DOHH2 (cell line): Measurements from ENCODE around the gene ARID1A.

ENCODE experiments used
- H3F3A ChIP-seq: fragments of 200-600 bp; sonication (generic), shearing (Covaris generic); 2 replicates; pipeline ENCODE4 v1.6.0; 2016; ENCODE audit warnings: antibody characterized with exemption, mild to moderate bottlenecking; ENCODE audit not compliant: control insufficient read depth, insufficient read depth
- H3K27ac ChIP-seq: fragments of 200-600 bp; sonication (generic); 2 replicates; pipeline ENCODE4 v1.5.1; 2014; ENCODE audit warnings: low read depth, mild to moderate bottlenecking, low read length, moderate library complexity
- H3K27me3 ChIP-seq: fragments of 200-600 bp; sonication (generic); 2 replicates; pipeline ENCODE4 v1.6.1; 2014; ENCODE audit warnings: mild to moderate bottlenecking, low read length, mixed read lengths; ENCODE audit not compliant: control insufficient read depth
- H3K36me3 ChIP-seq: fragments of 200-600 bp; sonication (generic); 2 replicates; pipeline ENCODE4 v1.6.1; 2014; ENCODE audit warnings: mild to moderate bottlenecking, low read length, moderate library complexity, mixed read lengths; ENCODE audit not compliant: control insufficient read depth
- H3K4me1 ChIP-seq: fragments of 200-600 bp; sonication (generic); 2 replicates; pipeline ENCODE4 v1.6.1; 2014; ENCODE audit warnings: mild to moderate bottlenecking, low read length, mixed read lengths; ENCODE audit not compliant: control insufficient read depth
- H3K4me2 ChIP-seq: fragments of 200-600 bp; sonication (generic); 2 replicates; pipeline ENCODE4 v1.6.0; 2014; ENCODE audit warnings: mild to moderate bottlenecking, low read length, moderate library complexity
- H3K4me3 ChIP-seq: fragments of 200-600 bp; sonication (generic); 2 replicates; pipeline ENCODE4 v1.5.1; 2014; ENCODE audit warnings: mild to moderate bottlenecking, low read length, mixed read lengths
- H3K79me2 ChIP-seq: fragments of 200-600 bp; sonication (generic); 2 replicates; pipeline ENCODE4 v1.6.1; 2014; ENCODE audit warnings: mild to moderate bottlenecking, low read length, mixed read lengths; ENCODE audit not compliant: control insufficient read depth
- H3K9me2 ChIP-seq: fragments of 200-600 bp; sonication (generic); replicated peaks from 2 replicates; pipeline ENCODE4 v1.6.1; 2014; ENCODE audit warnings: mild to moderate bottlenecking, low read length, mixed read lengths; ENCODE audit not compliant: control insufficient read depth
- H3K9me3 ChIP-seq: fragments of 200-600 bp; sonication (generic); 2 replicates; pipeline ENCODE4 v1.6.1; 2014; ENCODE audit warnings: antibody characterized with exemption, low read length, mixed read lengths; ENCODE audit not compliant: control insufficient read depth, insufficient read depth
- H4K20me1 ChIP-seq: fragments of 200-600 bp; sonication (generic); 2 replicates; pipeline ENCODE4 v1.6.0; 2014; ENCODE audit warnings: low read depth, mild to moderate bottlenecking, antibody characterized with exemption, low read length, moderate library complexity; ENCODE audit not compliant: control insufficient read depth, insufficient read depth
- CTCF ChIP-seq: fragments of 200-600 bp; sonication (generic); IDR thresholded peaks from one replicate; pipeline ENCODE4 v1.5.1; 2014; ENCODE audit warnings: antibody characterized with exemption, mild to moderate bottlenecking, low read depth, low read length; ENCODE audit not compliant: poor library complexity, severe bottlenecking
- EZH2phosphoT487 ChIP-seq: fragments of 200-600 bp; sonication (generic); IDR thresholded peaks from 2 replicates; pipeline ENCODE4 v1.6.1; 2017; ENCODE audit warnings: borderline replicate concordance, mild to moderate bottlenecking, antibody characterized with exemption, low read length, moderate library complexity, mixed read lengths

ARID1A gene

GRCh38 chr1:26781206-26781825, 85.5 kb downstream of the ARID1A start:
- H4K20me1 ChIP-seq = no peaks in the 10 kb centered on the region
- H3K9me2 ChIP-seq = no peaks in the 10 kb centered on the region
- peaks cover 56% of the 10 kb centered on the region for H3K4me1 ChIP-seq
- no peak overlapping the region for H3K4me3 ChIP-seq
- no peak overlapping the region for H3K27ac ChIP-seq
- no peak overlapping the region for H3K4me2 ChIP-seq
- H3F3A ChIP-seq = peaks cover 60% of the 10 kb centered on the region
- H3K27me3 ChIP-seq = no peaks in the 10 kb centered on the region
- peaks cover 79% of the 10 kb centered on the region for H3K36me3 ChIP-seq
- H3K9me3 ChIP-seq = no peaks in the 10 kb centered on the region
- TF ChIP-seq CTCF (no peak), EZH2phosphoT487 (no peak)
- H3K79me2 ChIP-seq = peaks cover 16% of the 10 kb centered on the region

DNA sequence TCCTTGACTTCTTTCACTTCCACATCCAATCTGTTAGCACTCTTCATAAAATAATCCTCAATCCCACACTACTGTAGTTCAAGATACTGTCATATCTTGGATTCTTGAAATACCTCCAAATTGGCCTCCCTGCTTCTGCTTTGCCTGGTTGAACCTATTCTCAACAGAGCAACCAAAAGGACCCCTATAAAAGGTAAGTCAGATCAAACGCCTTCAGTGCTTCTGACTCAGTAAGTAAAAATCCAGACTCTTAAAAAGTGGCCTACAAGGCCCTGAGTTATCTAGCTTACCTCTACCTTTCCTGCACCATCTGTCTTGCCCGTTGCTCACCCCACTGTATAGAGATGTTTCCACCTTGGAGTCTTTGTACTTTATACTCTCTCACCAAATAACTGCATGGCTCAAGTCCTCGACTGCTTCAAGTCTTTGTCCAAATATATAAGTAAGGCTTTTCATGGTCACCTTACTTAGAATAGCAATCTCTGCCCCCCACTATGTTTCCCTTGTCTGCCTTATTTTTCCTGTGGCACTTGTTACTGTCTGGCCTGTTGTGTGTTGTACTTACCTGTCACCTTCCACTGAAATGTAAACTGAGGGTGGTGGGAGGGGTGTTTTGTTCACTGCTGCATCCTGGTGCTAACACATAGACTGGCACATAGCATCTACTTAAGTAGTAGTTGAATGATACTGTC, 86.9 kb downstream of the ARID1A start:
- peaks cover 68% of the 10 kb centered on the region for H3K4me1 ChIP-seq
- TF ChIP-seq EZH2phosphoT487 (no peak), CTCF (no peak)
- peak overlapping the region; percentile 7; the same call in 1 of the 2 replicates for H3K27ac ChIP-seq

GRCh38 chr1:26783646-26784022, 87.8 kb downstream of the ARID1A start:
- no peak overlapping the region for H3K4me3 ChIP-seq
- peaks cover 69% of the 10 kb centered on the region for H3F3A ChIP-seq
- no peaks in the 10 kb centered on the region for H4K20me1 ChIP-seq
- H3K9me3 ChIP-seq = no peaks in the 10 kb centered on the region
- peaks cover 69% of the 10 kb centered on the region for H3K4me1 ChIP-seq
- no peaks in the 10 kb centered on the region for H3K9me2 ChIP-seq
- H3K36me3 ChIP-seq = peaks cover 59% of the 10 kb centered on the region
- H3K4me2 ChIP-seq = no peak overlapping the region
- TF ChIP-seq EZH2phosphoT487 (no peak), CTCF (no peak)
- H3K79me2 ChIP-seq = peaks cover 22% of the 10 kb centered on the region
- peak overlapping the region; percentile 7; the same call in 1 of the 2 replicates for H3K27ac ChIP-seq
- no peaks in the 10 kb centered on the region for H3K27me3 ChIP-seq

More for the DNA sequence above, 86.9 kb downstream of the ARID1A start:
- no peak overlapping the region for H3K4me2 ChIP-seq
- peaks cover 70% of the 10 kb centered on the region for H3F3A ChIP-seq
- H3K9me2 ChIP-seq = no peaks in the 10 kb centered on the region
- H3K27me3 ChIP-seq = no peaks in the 10 kb centered on the region
- H4K20me1 ChIP-seq = no peaks in the 10 kb centered on the region
- H3K9me3 ChIP-seq = no peaks in the 10 kb centered on the region
- no peak overlapping the region for H3K4me3 ChIP-seq
- peaks cover 69% of the 10 kb centered on the region for H3K36me3 ChIP-seq
- peaks cover 16% of the 10 kb centered on the region for H3K79me2 ChIP-seq
